ENCODE measurements around the gene PRUNE1. TPM values are rescaled to one million over a fixed set of nuclear protein-coding genes. Genes with fewer than 3 reads are reported as not detected.

The PRUNE1 gene
- total RNA-seq, 4 donors from 2014 or later = 8.9 to 21.0 (median 15.9) TPM

- H3K4me1 ChIP-seq = peaks cover 14 to 58% (median 30%) of the 10 kb centered on the region in 3 donors
- H3K9me3 ChIP-seq = no peaks in the 10 kb centered on the region
- intact Hi-C loops (cut with DNase I) = no loop called here
- no peak for DNase-seq
- no peak for TF ChIP-seq CTCF (IDR thresholded peaks at IDR 0.05)
- no peak for TF ChIP-seq POLR2A (IDR thresholded peaks at IDR 0.05)
- no peak overlapping the region for H3K4me3 ChIP-seq
- H3K27ac ChIP-seq = peak overlapping the region in 1 of 4 donors; percentile 21
- H3K27me3 ChIP-seq = no peaks in the 10 kb centered on the region
- no peaks in the 10 kb centered on the region for H3K36me3 ChIP-seq
- 76 to 77% methylated on average over 4 to 6 of the region's 6 CpGs for WGBS, 2 donors
Observed at GRCh38 chr1:150981177-150981804, 27.0 kb upstream of the PRUNE1 start.

DNA sequence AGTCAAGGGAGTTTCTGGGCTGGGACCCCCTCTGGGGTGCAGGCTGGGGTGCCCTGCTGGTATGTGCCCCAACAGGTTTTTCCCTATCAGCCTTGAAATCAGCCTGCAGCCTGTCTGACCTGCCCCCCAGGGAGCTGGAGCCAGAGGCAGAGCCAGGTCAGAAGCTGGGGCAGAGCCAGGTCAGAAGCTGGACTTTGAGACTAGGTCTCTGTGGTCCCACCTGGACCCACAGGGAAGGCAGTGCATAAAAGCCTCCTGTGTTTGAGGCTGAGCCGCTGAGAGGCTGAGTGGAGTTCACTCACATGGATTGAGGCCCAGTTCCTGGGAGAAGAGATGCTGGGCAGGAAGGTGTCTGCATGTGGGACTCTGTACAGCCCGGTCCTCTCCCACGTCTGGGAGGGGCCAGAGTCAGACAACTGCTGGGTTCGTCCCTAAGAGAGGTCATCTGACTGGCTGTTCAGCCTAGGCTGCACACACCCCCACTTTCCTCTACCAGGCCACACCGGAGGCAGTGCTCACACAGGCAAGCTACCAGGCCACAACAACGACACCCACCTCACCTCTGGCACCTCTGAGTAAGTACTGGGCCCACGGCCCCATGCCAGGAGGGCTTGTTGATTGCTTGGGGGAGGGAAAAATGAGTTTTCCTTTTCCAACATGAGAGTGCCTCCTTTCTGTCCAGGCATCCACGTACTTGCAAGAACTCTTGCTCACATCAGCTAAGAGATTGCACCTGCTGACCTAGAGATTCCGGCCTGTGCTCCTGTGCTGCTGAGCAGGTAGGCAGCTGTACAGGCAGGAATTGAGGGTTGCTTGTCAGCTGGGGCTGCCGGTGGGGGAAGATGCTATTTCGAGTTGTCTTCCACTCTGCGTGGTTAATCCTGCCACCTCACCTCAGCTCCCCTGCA, 26.2 kb upstream of the PRUNE1 start, which contains the start of gene ANXA9:
Gene ANXA9, plus strand, starts transcription at position 488 of the 908 bp plus-strand sequence. CDS start 814 bp downstream, outside the sequence.
- Histone ChIP-seq H3K27me3 (no peaks in the 10 kb centered on the region), H3K36me3 (no peaks in the 10 kb centered on the region), H3K4me3 (no peak within 1 kb of the TSS), H3K4me1 (peaks cover 11 to 50% (median 27%) of the 10 kb centered on the region in 3 donors), H3K27ac (peak within 1 kb of the TSS in 1 of 4 donors; percentile 21), H3K9me3 (no peaks in the 10 kb centered on the region)
- intact Hi-C loops (cut with DNase I) = no loop called here
- no peak for TF ChIP-seq CTCF (IDR thresholded peaks at IDR 0.05)
- TF ChIP-seq POLR2A (IDR thresholded peaks at IDR 0.05) = no peak
- no peak for DNase-seq
- WGBS, 2 donors = 33 to 68% methylated on average over 4 to 5 of the region's 12 CpGs

DNA sequence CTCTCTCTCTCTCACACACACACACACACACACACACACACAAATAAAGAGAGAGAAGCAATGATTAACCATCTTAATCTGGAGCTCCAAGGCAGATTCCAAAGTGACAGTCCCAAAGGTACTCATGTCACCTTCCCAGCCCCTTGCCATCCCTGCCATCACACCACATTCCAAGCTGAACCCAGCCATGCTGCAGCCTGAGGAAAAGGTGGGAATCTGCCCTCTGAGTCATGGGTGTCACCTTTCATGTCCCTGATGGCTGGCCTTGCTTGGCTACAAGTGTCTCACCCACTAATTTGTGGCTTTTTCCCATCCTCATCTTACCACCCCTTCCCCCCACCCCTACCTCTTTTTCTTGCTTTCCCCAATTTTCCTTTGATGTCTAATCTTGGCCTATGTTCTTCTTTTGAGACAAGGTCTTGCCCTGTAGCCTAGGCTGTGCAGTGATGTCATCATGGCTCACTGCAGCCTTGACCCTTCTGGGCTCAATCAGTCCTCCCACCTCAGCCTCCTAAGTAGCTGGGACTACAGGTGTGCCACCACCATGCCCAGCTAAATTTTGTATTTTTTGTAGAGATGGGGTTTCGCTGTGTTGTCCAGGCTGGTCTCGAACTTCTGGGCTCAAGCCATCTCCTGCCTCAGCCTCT, 22.9 kb upstream of the PRUNE1 start:
- intact Hi-C loops (cut with DNase I) = no loop called here
- no peaks in the 10 kb centered on the region for H3K27me3 ChIP-seq
- TF ChIP-seq POLR2A (IDR thresholded peaks at IDR 0.05) (no peak), CTCF (IDR thresholded peaks at IDR 0.05) (no peak)
- DNase-seq = no peak
- WGBS, 2 donors = 83 to 94% methylated on average over 2 of the region's 2 CpGs
- no peaks in the 10 kb centered on the region for H3K36me3 ChIP-seq
- no peak overlapping the region for H3K4me3 ChIP-seq
- no peak overlapping the region for H3K27ac ChIP-seq
- H3K4me1 ChIP-seq = peaks cover 0 to 19% (median 10%) of the 10 kb centered on the region in 3 donors
- H3K9me3 ChIP-seq = no peaks in the 10 kb centered on the region

- Histone ChIP-seq H3K4me1 (no peaks in the 10 kb centered on the region), H3K4me3 (no peak overlapping the region), H3K27me3 (no peaks in the 10 kb centered on the region), H3K9me3 (no peaks in the 10 kb centered on the region), H3K36me3 (no peaks in the 10 kb centered on the region), H3K27ac (no peak overlapping the region)
- no peak for DNase-seq
- no peak for TF ChIP-seq CTCF (IDR thresholded peaks at IDR 0.05)
- no peak for TF ChIP-seq POLR2A (IDR thresholded peaks at IDR 0.05)
- intact Hi-C loops (cut with DNase I) = no loop called here
- 78 to 84% methylated on average over 4 to 6 of the region's 7 CpGs for WGBS, 2 donors
Observed at GRCh38 chr1:150987924-150988323, 20.3 kb upstream of the PRUNE1 start.
